Stimulated activated CD4-positive, alpha-beta T cell treated with anti-CD3 and anti-CD28 coated beads, Interleukin-2, amount 100 ng/mL, for 4 hours (primary cell): ENCODE data around the gene EFCC1.

Experiments used
- DNase-seq: peaks from one replicate; pipeline ENCODE4 v3.0.0-alpha.2; 2020; ENCODE audit warnings: low read depth

The EFCC1 gene

GRCh38 chr3:128994581-128995546 lies 6.2 kb upstream of the EFCC1 start:
- no peak for DNase-seq

- DNase-seq, result no peak
Observed at GRCh38 chr3:128995737-128996136, 5.4 kb upstream of the EFCC1 start.

GRCh38 chr3:128996200-128996599 lies 4.9 kb upstream of the EFCC1 start:
- no peak for DNase-seq

- DNase-seq, result no peak
Observed at GRCh38 chr3:128996726-128997125, 4.4 kb upstream of the EFCC1 start.

GRCh38 chr3:128997486-128998133 lies 3.5 kb upstream of the EFCC1 start:
- no peak for DNase-seq

GRCh38 chr3:128998561-128998960 lies 2.5 kb upstream of the EFCC1 start:
- no peak for DNase-seq

GRCh38 chr3:128999102-128999501 lies 2.0 kb upstream of the EFCC1 start:
- DNase-seq, result no peak

- DNase-seq, result no peak
Observed at GRCh38 chr3:129000742-129001100, 383 bp upstream of the EFCC1 start.

GRCh38 chr3:129001806-129002572 lies 885 bp downstream of the EFCC1 start:
- DNase-seq, result no peak

- no peak for DNase-seq
Observed at GRCh38 chr3:129002573-129003569, 1.8 kb downstream of the EFCC1 start.

- DNase-seq, result no peak
Observed at GRCh38 chr3:129003578-129004112, 2.5 kb downstream of the EFCC1 start.

GRCh38 chr3:129004639-129005295 lies 3.7 kb downstream of the EFCC1 start:
- DNase-seq, result no peak

- no peak for DNase-seq
Observed at GRCh38 chr3:129005526-129006303, 4.6 kb downstream of the EFCC1 start.

GRCh38 chr3:129006864-129007263 lies 5.8 kb downstream of the EFCC1 start:
- no peak for DNase-seq

GRCh38 chr3:129007792-129008191 lies 6.7 kb downstream of the EFCC1 start:
- DNase-seq, result no peak

- DNase-seq, result no peak
Observed at GRCh38 chr3:129009266-129009665, 8.2 kb downstream of the EFCC1 start.

GRCh38 chr3:129010310-129010956 lies 9.3 kb downstream of the EFCC1 start:
- DNase-seq, result no peak

- DNase-seq, result no peak
Observed at GRCh38 chr3:129013491-129013891, 12.4 kb downstream of the EFCC1 start.

- no peak for DNase-seq
Observed at GRCh38 chr3:129014148-129014547, 13.0 kb downstream of the EFCC1 start.
